HG03521 (cell line): Measurements from ENCODE around the gene FOXP1.

Experiments
- ATAC-seq: cut with Tn5 transposase; IDR thresholded peaks from one replicate; pipeline ENCODE4 v1.9.1; 2021; ENCODE audit warnings: mild to moderate bottlenecking, moderate library complexity; ENCODE audit not compliant: unreplicated experiment

The FOXP1 gene

GRCh38 chr3:71433631-71434030 is 149.9 kb downstream of the FOXP1 start:
- no peak for ATAC-seq

GRCh38 chr3:71432044-71432975 is 151.2 kb downstream of the FOXP1 start:
- no peak for ATAC-seq

- no peak for ATAC-seq
These were observed 152.5 kb downstream of the FOXP1 start for GRCh38 chr3:71430941-71431552.

GRCh38 chr3:71429597-71429988 is 153.9 kb downstream of the FOXP1 start:
- ATAC-seq: no peak

- no peak for ATAC-seq
These were observed 154.5 kb downstream of the FOXP1 start for GRCh38 chr3:71428841-71429596.

GRCh38 chr3:71425491-71426071 is 157.9 kb downstream of the FOXP1 start:
- no peak for ATAC-seq

- no peak for ATAC-seq
These were observed 160.2 kb downstream of the FOXP1 start for GRCh38 chr3:71423151-71423906.

GRCh38 chr3:71421820-71422566 is 161.5 kb downstream of the FOXP1 start:
- ATAC-seq: peak; percentile 79

GRCh38 chr3:71421475-71421819 is 162.1 kb downstream of the FOXP1 start:
- ATAC-seq: peak; percentile 66

- ATAC-seq: no peak
These were observed 164.2 kb downstream of the FOXP1 start for GRCh38 chr3:71419369-71419768.

GRCh38 chr3:71417791-71418190 is 165.7 kb downstream of the FOXP1 start:
- ATAC-seq: no peak

GRCh38 chr3:71416876-71417275 is 166.7 kb downstream of the FOXP1 start:
- no peak for ATAC-seq

- no peak for ATAC-seq
These were observed 167.8 kb downstream of the FOXP1 start for GRCh38 chr3:71415681-71416122.

GRCh38 chr3:71414189-71414927 is 169.2 kb downstream of the FOXP1 start:
- no peak for ATAC-seq

- no peak for ATAC-seq
These were observed 170.0 kb downstream of the FOXP1 start for GRCh38 chr3:71413572-71413971.

GRCh38 chr3:71409352-71409751 is 174.2 kb downstream of the FOXP1 start:
- no peak for ATAC-seq

GRCh38 chr3:71408903-71409302 is 174.6 kb downstream of the FOXP1 start:
- no peak for ATAC-seq

GRCh38 chr3:71407823-71408222 is 175.7 kb downstream of the FOXP1 start:
- ATAC-seq: no peak
